Thymus (tissue), 11 donors: ENCODE measurements around the gene KLHDC4. TPM values are rescaled to one million over a fixed set of nuclear protein-coding genes. Genes with fewer than 3 reads are reported as not detected.
A peak's percentile ranks its signal among the peaks of the same experiment; 100 is the strongest.
"Not testable (repeated sequence)": the region's sequence is repeated elsewhere in the genome, so short reads cannot be mapped to it uniquely, and the experiment has no call there.

Source experiments
- DNase-seq, 9 donors: peaks; one replicate each; pipeline ENCODE4 v3.0.0-alpha.2; 2013; ENCODE audit warnings: low spot score in 9 of 9, low read depth in 6 of 9, missing footprints in 1 of 9
- H3K27ac ChIP-seq, 2 donors: one replicate each; pipeline ENCODE4 v1.5.1; 2013; ENCODE audit warnings: control low read depth in 1 of 2, low read depth in 1 of 2, low read length in 1 of 2, mild to moderate bottlenecking in 1 of 2, moderate library complexity in 1 of 2
- H3K27me3 ChIP-seq, 2 donors: one replicate each; pipeline ENCODE4 v1.5.1; 2013; ENCODE audit warnings: low read length in 1 of 2; ENCODE audit not compliant: control insufficient read depth in 2 of 2, insufficient read depth in 1 of 2
- H3K36me3 ChIP-seq, 2 donors: one replicate each; pipeline ENCODE4 v1.5.1; 2013; ENCODE audit warnings: low read length in 1 of 2, mild to moderate bottlenecking in 1 of 2, moderate library complexity in 1 of 2; ENCODE audit not compliant: control insufficient read depth in 2 of 2, insufficient read depth in 2 of 2
- H3K4me1 ChIP-seq, 2 donors: one replicate each; pipeline ENCODE4 v1.5.1; 2013; ENCODE audit warnings: low read length in 2 of 2; ENCODE audit not compliant: control insufficient read depth in 2 of 2, insufficient read depth in 2 of 2
- H3K4me3 ChIP-seq, 2 donors: one replicate each; pipeline ENCODE4 v1.5.1; 2013; ENCODE audit warnings: low read length in 2 of 2, control low read depth in 1 of 2, mild to moderate bottlenecking in 1 of 2
- H3K9me3 ChIP-seq, 2 donors: one replicate each; pipeline ENCODE4 v1.5.1; 2013; ENCODE audit warnings: low read length in 1 of 2, mild to moderate bottlenecking in 1 of 2; ENCODE audit not compliant: control insufficient read depth in 2 of 2, insufficient read depth in 1 of 2
- WGBS: extraction: QIAGEN DNeasy Blood & Tissue Kit; methylation state at CpG from one replicate; pipeline ENCODE4 v1.1.7; 2013; 5-methylcytosine and 5-hydroxymethylcytosine counted together
- polyA plus RNA-seq: library from polyadenylated mRNA; stranded (reverse); fragments of 200-250 nt; gene quantifications from one replicate; pipeline ENCODE4 v1.2.3, GENCODE V29; 2013
- total RNA-seq: library from RNA; stranded (reverse); fragments of 120-200 nt; gene quantifications from one replicate; pipeline ENCODE4 v1.2.4, GENCODE V29; 2013
- donor health status: healthy.

The KLHDC4 gene
- total and polyA plus RNA-seq, 2 donors: 30.0 to 58.3 TPM

- peaks cover 0 to 9% of the 10 kb centered on the region in 2 donors for H3K4me1 ChIP-seq
- H3K27me3 ChIP-seq: no peaks in the 10 kb centered on the region
- DNase-seq: no peak
- WGBS: 97% methylated on average over 16 of the region's 16 CpGs
- H3K36me3 ChIP-seq: peaks cover 50 to 66% of the 10 kb centered on the region in 2 donors
- H3K27ac ChIP-seq: no peak overlapping the region
- H3K4me3 ChIP-seq: no peak overlapping the region
- no peaks in the 10 kb centered on the region for H3K9me3 ChIP-seq
Observed at GRCh38 chr16:87727346-87727745, 38.4 kb downstream of the KLHDC4 start.

GRCh38 chr16:87726577-87726976, 39.2 kb downstream of the KLHDC4 start:
- not testable (repeated sequence) for H3K27ac ChIP-seq, H3K4me3 ChIP-seq, H3K9me3 ChIP-seq, H3K27me3 ChIP-seq, DNase-seq
- 97% methylated on average over 32 of the region's 40 CpGs for whole genome bisulfite sequencing
- H3K4me1 ChIP-seq: peaks cover 0 to 12% of the 10 kb centered on the region in 2 donors
- peaks cover 54 to 69% of the 10 kb centered on the region in 2 donors for H3K36me3 ChIP-seq

GRCh38 chr16:87725596-87726235, 40.1 kb downstream of the KLHDC4 start:
- H3K4me3 ChIP-seq: no peak overlapping the region
- DNase-seq: no peak
- no peak overlapping the region for H3K27ac ChIP-seq
- no peaks in the 10 kb centered on the region for H3K9me3 ChIP-seq
- no peaks in the 10 kb centered on the region for H3K27me3 ChIP-seq
- peaks cover 0 to 12% of the 10 kb centered on the region in 2 donors for H3K4me1 ChIP-seq
- 95% methylated on average over 27 of the region's 28 CpGs for WGBS
- peaks cover 52 to 70% of the 10 kb centered on the region in 2 donors for H3K36me3 ChIP-seq

- 88% methylated on average over 19 of the region's 19 CpGs for WGBS
- Histone ChIP-seq H3K4me3 (no peak overlapping the region), H3K36me3 (peaks cover 53 to 70% of the 10 kb centered on the region in 2 donors), H3K27me3 (no peaks in the 10 kb centered on the region), H3K4me1 (peaks cover 0 to 12% of the 10 kb centered on the region in 2 donors), H3K27ac (peak overlapping the region in 1 of 2 donors; percentile 13), H3K9me3 (no peaks in the 10 kb centered on the region)
- no peak for DNase-seq
Observed at GRCh38 chr16:87724490-87725291, 41.1 kb downstream of the KLHDC4 start.

- WGBS: 52% methylated on average over 12 of the region's 12 CpGs
- Histone ChIP-seq H3K4me1 (peaks cover 0 to 12% of the 10 kb centered on the region in 2 donors), H3K27me3 (no peaks in the 10 kb centered on the region), H3K4me3 (no peak overlapping the region), H3K36me3 (peaks cover 44 to 61% of the 10 kb centered on the region in 2 donors), H3K9me3 (no peaks in the 10 kb centered on the region), H3K27ac (no peak overlapping the region)
- DNase-seq: no peak
Observed at GRCh38 chr16:87723226-87723623, 42.6 kb downstream of the KLHDC4 start.

GRCh38 chr16:87722590-87723225, 43.1 kb downstream of the KLHDC4 start:
- Histone ChIP-seq H3K4me3 (no peak overlapping the region), H3K27me3 (no peaks in the 10 kb centered on the region), H3K27ac (no peak overlapping the region), H3K4me1 (peaks cover 0 to 15% of the 10 kb centered on the region in 2 donors), H3K36me3 (peaks cover 43 to 63% of the 10 kb centered on the region in 2 donors), H3K9me3 (no peaks in the 10 kb centered on the region)
- no peak for DNase-seq
- 96% methylated on average over 19 of the region's 19 CpGs for WGBS

- no peak for DNase-seq
- whole genome bisulfite sequencing: 96% methylated on average over 33 of the region's 33 CpGs
- H3K27me3 ChIP-seq: no peaks in the 10 kb centered on the region
- H3K27ac ChIP-seq: no peak overlapping the region
- peaks cover 0 to 20% of the 10 kb centered on the region in 2 donors for H3K4me1 ChIP-seq
- H3K36me3 ChIP-seq: peaks cover 41 to 59% of the 10 kb centered on the region in 2 donors
- H3K9me3 ChIP-seq: no peaks in the 10 kb centered on the region
- no peak overlapping the region for H3K4me3 ChIP-seq
Observed at GRCh38 chr16:87721622-87722585, 43.9 kb downstream of the KLHDC4 start.

- no peak for DNase-seq
- Histone ChIP-seq H3K36me3 (peaks cover 44 to 60% of the 10 kb centered on the region in 2 donors), H3K27me3 (no peaks in the 10 kb centered on the region), H3K27ac (no peak overlapping the region), H3K9me3 (no peaks in the 10 kb centered on the region), H3K4me1 (peaks cover 0 to 20% of the 10 kb centered on the region in 2 donors), H3K4me3 (no peak overlapping the region)
- WGBS: 98% methylated on average over 24 of the region's 24 CpGs
Observed at GRCh38 chr16:87720446-87720845, 45.3 kb downstream of the KLHDC4 start.
